Endodermal cell (in vitro differentiated cells): ENCODE data around the gene DFFB. TPM values are rescaled to one million over a fixed set of nuclear protein-coding genes. Genes with fewer than 3 reads are reported as not detected.

Experiments used
- DNase-seq: peaks from one replicate; pipeline ENCODE4 v3.0.0-alpha.2; 2017
- H3K27ac ChIP-seq: 2 replicates; pipeline ENCODE4 v1.5.1; 2013; ENCODE audit warnings: mild to moderate bottlenecking, low read depth, low read length, moderate library complexity
- H3K27me3 ChIP-seq: 2 replicates; pipeline ENCODE4 v1.6.1; 2013; ENCODE audit warnings: mild to moderate bottlenecking, low read length, moderate library complexity; ENCODE audit not compliant: insufficient read depth, control insufficient read depth, poor library complexity, severe bottlenecking
- H3K36me3 ChIP-seq: 2 replicates; pipeline ENCODE4 v1.7.0; 2013; ENCODE audit warnings: mild to moderate bottlenecking, low read length, moderate library complexity; ENCODE audit not compliant: control insufficient read depth, insufficient read depth
- H3K4me1 ChIP-seq: one replicate; pipeline ENCODE4 v1.7.0; 2013; ENCODE audit warnings: low read length; ENCODE audit not compliant: control insufficient read depth, insufficient read depth
- H3K4me3 ChIP-seq: 2 replicates; pipeline ENCODE4 v1.5.1; 2013; ENCODE audit warnings: mild to moderate bottlenecking, low read length, moderate library complexity
- H3K9ac ChIP-seq: 2 replicates; pipeline ENCODE4 v1.6.1; 2013; ENCODE audit warnings: mild to moderate bottlenecking, low read length, moderate library complexity; ENCODE audit not compliant: poor library complexity, severe bottlenecking; ENCODE audit errors: extremely low read depth
- H3K9me3 ChIP-seq: 2 replicates; pipeline ENCODE4 v1.6.1; 2013; ENCODE audit warnings: mild to moderate bottlenecking, low read length, moderate library complexity; ENCODE audit not compliant: control insufficient read depth
- H3K27ac Mint-ChIP-seq: 2 replicates; pipeline ENCODE4 v1.8.0; 2020; ENCODE audit warnings: mixed read lengths
- H3K27me3 Mint-ChIP-seq: 2 replicates; pipeline ENCODE4 v1.8.0; 2021; ENCODE audit warnings: mild to moderate bottlenecking, mixed read lengths; ENCODE audit not compliant: insufficient read depth
- H3K36me3 Mint-ChIP-seq: 2 replicates; pipeline ENCODE4 v1.8.0; 2020; ENCODE audit warnings: low read depth, mixed read lengths
- H3K4me1 Mint-ChIP-seq: 2 replicates; pipeline ENCODE4 v1.8.0; 2020; ENCODE audit warnings: mixed read lengths
- H3K4me3 Mint-ChIP-seq: 2 replicates; pipeline ENCODE4 v1.8.0; 2020; ENCODE audit warnings: mild to moderate bottlenecking, moderate library complexity, mixed read lengths
- H3K9me3 Mint-ChIP-seq: 2 replicates; pipeline ENCODE4 v1.8.0; 2020; ENCODE audit warnings: mild to moderate bottlenecking, mixed read lengths
- WGBS, 2 experiments: methylation state at CpG; one replicate each; pipeline versions ENCODE4 v1.1.5 to v1.1.7; 2013; ENCODE audit warnings: missing lambda C conversion rate in 2 of 2, mixed read lengths in 1 of 2; ENCODE audit not compliant: insufficient coverage in 1 of 2, insufficient read length in 1 of 2; 5-methylcytosine and 5-hydroxymethylcytosine counted together
- total RNA-seq, 2 donors: library from RNA; stranded (reverse); fragmentation: NEBNext Ultra II Directional in 1 of 2; extraction: Animal tissue kit (Norgen Biotek cat#: 25700) in 1 of 2; gene quantifications; 2 replicates in 1 of 2; 3 replicates in 1 of 2; pipeline ENCODE4 v1.2.1, GENCODE V29; 2021
- TF ChIP-seq, protein P1 (sequence below): fragments of 200-600 bp; sonication (generic); conservative IDR thresholded peaks from 2 replicates; pipeline ENCODE4 v1.5.0; 2021; ENCODE audit warnings: antibody characterized with exemption, mild to moderate bottlenecking

DFFB gene
- total RNA-seq, 2 donors from 2014 or later = 7.2 to 7.6 TPM

DNA sequence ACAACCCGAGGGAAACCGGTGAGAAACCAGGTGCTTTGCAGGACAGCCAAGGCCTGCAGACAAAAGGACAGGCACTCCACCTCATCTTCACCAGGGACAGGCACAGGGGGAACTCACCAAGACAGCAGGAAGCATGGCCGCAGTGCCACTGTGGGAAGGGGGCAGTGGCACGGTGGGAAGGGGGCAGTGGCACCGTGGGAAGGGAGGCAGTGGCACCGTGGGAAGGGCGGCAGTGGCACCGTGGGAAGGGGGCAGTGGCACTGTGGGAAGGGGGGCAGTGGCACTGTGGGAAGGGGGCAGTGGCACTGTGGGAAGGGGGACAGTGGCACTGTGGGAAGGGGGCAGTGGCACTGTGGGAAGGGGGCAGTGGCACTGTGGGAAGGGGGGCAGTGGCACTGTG lies 32.6 kb upstream of the DFFB start:
- Histone ChIP-seq H3K27me3 (no peaks in the 10 kb centered on the region), H3K36me3 (peaks cover 50% of the 10 kb centered on the region), H3K9ac (no peak overlapping the region), H3K4me1 (no peaks in the 10 kb centered on the region), H3K4me3 (no peak overlapping the region), H3K27ac (no peak overlapping the region), H3K9me3 (no peaks in the 10 kb centered on the region)
- 83 to 91% methylated on average over 1 to 8 of the region's 8 CpGs for WGBS, 2 experiments
- no peaks in the 10 kb centered on the region for H3K4me1 Mint-ChIP-seq
- DNase-seq = no peak
- peaks cover 68% of the 10 kb centered on the region for H3K36me3 Mint-ChIP-seq
- H3K4me3 Mint-ChIP-seq = no peak overlapping the region
- TF ChIP-seq, protein P1, sequence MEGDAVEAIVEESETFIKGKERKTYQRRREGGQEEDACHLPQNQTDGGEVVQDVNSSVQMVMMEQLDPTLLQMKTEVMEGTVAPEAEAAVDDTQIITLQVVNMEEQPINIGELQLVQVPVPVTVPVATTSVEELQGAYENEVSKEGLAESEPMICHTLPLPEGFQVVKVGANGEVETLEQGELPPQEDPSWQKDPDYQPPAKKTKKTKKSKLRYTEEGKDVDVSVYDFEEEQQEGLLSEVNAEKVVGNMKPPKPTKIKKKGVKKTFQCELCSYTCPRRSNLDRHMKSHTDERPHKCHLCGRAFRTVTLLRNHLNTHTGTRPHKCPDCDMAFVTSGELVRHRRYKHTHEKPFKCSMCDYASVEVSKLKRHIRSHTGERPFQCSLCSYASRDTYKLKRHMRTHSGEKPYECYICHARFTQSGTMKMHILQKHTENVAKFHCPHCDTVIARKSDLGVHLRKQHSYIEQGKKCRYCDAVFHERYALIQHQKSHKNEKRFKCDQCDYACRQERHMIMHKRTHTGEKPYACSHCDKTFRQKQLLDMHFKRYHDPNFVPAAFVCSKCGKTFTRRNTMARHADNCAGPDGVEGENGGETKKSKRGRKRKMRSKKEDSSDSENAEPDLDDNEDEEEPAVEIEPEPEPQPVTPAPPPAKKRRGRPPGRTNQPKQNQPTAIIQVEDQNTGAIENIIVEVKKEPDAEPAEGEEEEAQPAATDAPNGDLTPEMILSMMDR = no peak
- H3K27me3 Mint-ChIP-seq = no peaks in the 10 kb centered on the region
- no peak overlapping the region for H3K27ac Mint-ChIP-seq
- no peaks in the 10 kb centered on the region for H3K9me3 Mint-ChIP-seq

DNA sequence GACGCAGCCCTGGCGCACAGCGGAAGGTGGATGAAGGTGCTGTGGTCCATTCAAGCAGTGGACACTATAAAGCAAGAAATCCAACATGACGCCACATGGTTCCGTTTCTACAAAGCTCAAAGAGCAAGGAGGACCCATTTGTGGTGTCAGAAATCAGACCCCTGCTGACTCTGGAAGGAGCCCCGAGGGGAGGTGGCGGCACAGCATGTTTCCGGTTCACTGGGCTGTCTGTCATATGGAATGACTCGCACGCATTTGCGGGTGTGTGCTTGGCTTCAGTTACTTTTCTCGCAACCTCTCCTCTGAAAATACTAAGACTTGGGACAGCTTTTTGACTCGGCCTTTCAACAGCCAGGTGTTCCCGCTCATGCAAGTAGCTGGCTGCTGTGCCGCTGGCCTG lies 31.9 kb upstream of the DFFB start:
- Histone ChIP-seq H3K9ac (no peak overlapping the region), H3K27ac (no peak overlapping the region), H3K9me3 (no peaks in the 10 kb centered on the region), H3K27me3 (no peaks in the 10 kb centered on the region), H3K4me1 (no peaks in the 10 kb centered on the region), H3K4me3 (no peak overlapping the region), H3K36me3 (peaks cover 57% of the 10 kb centered on the region)
- no peak overlapping the region for H3K27ac Mint-ChIP-seq
- 90 to 93% methylated on average over 15 of the region's 15 CpGs for WGBS, 2 experiments
- H3K4me1 Mint-ChIP-seq = no peaks in the 10 kb centered on the region
- no peak for DNase-seq
- TF ChIP-seq, protein P1 = no peak
- H3K27me3 Mint-ChIP-seq = no peaks in the 10 kb centered on the region
- no peak overlapping the region for H3K4me3 Mint-ChIP-seq
- H3K36me3 Mint-ChIP-seq = peaks cover 68% of the 10 kb centered on the region
- no peaks in the 10 kb centered on the region for H3K9me3 Mint-ChIP-seq

DNA sequence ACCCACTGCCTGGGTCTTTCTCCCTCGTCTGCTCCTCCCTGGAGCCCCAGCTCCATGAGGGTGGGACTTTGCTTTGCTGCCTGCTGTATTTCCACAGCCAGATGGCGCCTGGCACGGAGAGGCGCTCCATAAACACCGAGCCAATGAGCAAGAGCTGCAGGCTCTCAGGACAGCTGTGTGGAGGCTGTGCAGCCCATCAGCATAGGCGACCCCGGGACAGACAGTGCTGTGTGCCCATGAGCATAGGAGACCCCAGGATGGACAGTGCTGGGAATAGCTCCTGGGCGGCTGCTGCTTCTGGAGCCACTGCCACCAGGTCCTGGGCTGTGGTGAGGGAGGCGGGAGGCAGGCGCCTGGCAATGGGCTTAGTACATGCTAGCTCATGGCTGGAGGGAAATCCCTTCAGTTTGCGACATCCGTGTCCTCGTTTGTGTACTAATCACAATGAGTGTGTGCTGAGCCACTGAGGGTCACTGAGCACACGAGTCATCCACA lies 29.4 kb upstream of the DFFB start:
- Histone ChIP-seq H3K27ac (no peak overlapping the region), H3K9me3 (no peaks in the 10 kb centered on the region), H3K36me3 (peaks cover 60% of the 10 kb centered on the region), H3K4me1 (no peaks in the 10 kb centered on the region), H3K9ac (no peak overlapping the region), H3K4me3 (no peak overlapping the region), H3K27me3 (no peaks in the 10 kb centered on the region)
- Mint-ChIP-seq H3K9me3 (no peaks in the 10 kb centered on the region), H3K36me3 (peaks cover 67% of the 10 kb centered on the region), H3K27ac (no peak overlapping the region), H3K27me3 (no peaks in the 10 kb centered on the region), H3K4me3 (no peak overlapping the region), H3K4me1 (no peaks in the 10 kb centered on the region)
- WGBS, 2 experiments = 88 to 92% methylated on average over 12 to 14 of the region's 14 CpGs
- DNase-seq = peak; percentile 81
- TF ChIP-seq, protein P1 = peak; percentile 61
